GM19023 (cell line): ENCODE data around the gene TLK1.
"Not testable (repeated sequence)": the region's sequence is repeated elsewhere in the genome, so short reads cannot be mapped to it uniquely, and the experiment has no call there.

Source experiments
- ATAC-seq: cut with Tn5 transposase; IDR thresholded peaks from one replicate; pipeline ENCODE4 v1.9.1; 2021; ENCODE audit warnings: mild to moderate bottlenecking, moderate library complexity; ENCODE audit not compliant: unreplicated experiment

The TLK1 gene

GRCh38 chr2:171087547-171087946 lies 73.1 kb downstream of the TLK1 start:
- ATAC-seq: no peak

GRCh38 chr2:171086352-171087290 lies 74.1 kb downstream of the TLK1 start:
- no peak for ATAC-seq

- ATAC-seq: no peak
Measured at GRCh38 chr2:171084128-171084527, 76.6 kb downstream of the TLK1 start.

GRCh38 chr2:171083451-171083850 lies 77.2 kb downstream of the TLK1 start:
- ATAC-seq: no peak

DNA sequence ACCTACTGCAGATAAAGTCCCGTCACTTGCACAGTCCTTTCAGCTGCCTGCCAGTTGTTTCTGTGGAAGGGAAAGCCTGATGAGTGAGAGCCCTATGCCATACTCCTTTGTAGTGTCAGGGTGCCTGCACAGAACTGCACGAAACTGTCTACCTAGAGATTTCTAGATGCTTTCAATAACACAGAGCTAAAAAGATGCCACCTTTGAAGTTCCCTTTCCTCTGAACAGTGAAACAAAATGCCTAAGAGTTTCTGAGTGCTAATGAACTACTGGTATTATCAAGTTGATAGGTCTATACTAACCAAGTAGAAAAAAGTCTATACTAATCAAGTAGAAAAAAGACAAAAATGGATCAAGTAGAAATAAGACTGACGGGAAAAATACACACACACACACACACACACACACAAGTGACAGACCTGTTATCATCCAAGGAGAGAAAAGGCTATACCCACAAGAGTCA lies 79.0 kb downstream of the TLK1 start:
- no peak for ATAC-seq

DNA sequence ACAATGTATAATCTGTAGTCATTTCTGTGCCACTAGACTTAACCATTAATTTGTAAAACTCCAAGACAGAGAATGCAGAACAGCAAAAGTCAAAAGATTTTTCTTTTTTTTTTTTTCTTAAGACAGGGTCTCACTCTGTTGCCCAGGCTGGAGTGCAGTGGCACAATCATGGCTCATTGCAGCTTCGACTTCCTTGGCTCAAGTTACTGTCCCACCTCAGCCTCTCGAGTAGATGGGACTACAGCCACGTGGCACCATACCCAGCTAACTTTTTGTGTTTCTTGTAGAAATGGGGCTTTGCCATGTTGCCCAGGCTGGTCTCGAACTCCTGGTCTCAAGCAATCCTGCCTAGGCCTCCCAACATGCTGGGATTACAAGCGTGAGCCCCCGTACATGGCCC lies 80.1 kb downstream of the TLK1 start:
- ATAC-seq: no peak

- not testable (repeated sequence) for ATAC-seq
Measured at GRCh38 chr2:171076422-171076821, 84.3 kb downstream of the TLK1 start.

DNA sequence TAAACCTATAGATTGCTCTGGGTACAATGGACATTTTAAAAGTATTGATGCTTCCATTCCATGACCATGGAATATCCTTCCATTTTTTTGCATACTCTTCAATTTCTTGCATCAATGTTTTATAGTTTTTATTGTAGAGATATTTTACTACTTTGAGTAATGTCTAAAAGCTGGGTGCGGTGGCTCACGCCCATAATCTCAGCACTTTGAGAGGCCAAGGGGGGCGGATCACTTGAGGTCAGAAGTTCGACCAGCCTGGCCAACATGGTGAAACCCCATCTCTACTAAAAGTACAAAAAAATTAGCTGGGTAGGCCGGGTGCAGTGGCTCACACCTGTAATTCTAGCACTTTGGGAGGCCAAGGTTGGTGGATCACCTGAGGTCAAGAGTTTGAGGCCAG lies 88.5 kb downstream of the TLK1 start:
- ATAC-seq: no peak

GRCh38 chr2:171069286-171069956 lies 91.3 kb downstream of the TLK1 start:
- no peak for ATAC-seq

DNA sequence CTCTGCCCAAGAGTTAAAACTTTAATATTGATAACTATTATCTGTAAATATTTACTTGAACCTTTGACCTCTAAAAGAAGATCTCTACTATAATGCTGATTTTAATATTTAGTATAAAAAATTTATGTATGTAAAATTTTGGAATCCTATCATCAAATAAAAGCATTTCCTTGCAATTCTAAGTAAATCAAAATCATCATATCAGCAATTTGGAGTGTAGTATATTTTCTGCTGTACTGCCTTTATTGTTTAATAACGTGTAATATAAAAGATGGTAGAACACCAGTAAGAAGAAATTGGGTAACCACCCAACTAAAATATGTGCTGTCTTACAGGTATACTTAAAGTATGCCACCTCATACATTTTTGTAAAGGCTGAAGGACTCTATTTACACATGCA lies 94.6 kb downstream of the TLK1 start:
- no peak for ATAC-seq

DNA sequence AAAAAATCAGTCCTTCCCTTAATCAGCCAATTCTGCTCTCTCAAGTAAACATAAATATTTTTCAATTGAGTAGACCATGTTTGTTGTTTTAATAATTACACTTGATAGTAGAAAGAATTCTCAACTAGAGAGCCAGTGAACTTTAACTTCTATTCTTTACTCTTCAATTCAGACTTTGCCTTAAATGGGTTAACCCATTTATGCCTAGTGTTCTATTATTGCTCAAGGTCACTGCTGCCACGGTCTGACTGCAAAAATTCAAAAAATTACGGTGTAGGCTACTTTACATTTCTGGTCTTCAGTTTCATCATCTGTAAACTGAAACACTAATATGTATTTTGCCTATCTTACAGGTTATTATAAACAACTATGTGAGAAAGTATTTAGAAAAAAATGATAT lies 103.1 kb downstream of the TLK1 start:
- ATAC-seq: no peak

DNA sequence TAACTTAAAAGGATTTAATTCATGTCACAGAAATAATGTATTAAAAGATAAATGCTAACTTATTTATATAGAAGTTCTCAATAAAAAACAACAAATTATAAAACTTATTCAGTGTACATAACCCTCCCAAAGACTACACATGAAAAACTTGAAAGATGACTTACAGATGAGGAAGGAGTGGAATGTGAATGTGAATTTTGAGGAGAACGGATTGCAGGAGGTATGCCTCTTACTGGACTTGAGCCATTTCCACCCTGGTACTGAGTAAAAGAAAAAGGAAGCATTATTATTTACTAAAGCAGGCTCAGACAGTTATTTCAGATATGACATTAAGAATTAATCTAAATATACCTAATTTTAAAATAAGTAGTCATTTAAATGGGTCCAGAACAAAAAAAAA lies 104.4 kb downstream of the TLK1 start:
- no peak for ATAC-seq

- ATAC-seq: no peak
Measured at GRCh38 chr2:171049691-171050090, 111.0 kb downstream of the TLK1 start.

DNA sequence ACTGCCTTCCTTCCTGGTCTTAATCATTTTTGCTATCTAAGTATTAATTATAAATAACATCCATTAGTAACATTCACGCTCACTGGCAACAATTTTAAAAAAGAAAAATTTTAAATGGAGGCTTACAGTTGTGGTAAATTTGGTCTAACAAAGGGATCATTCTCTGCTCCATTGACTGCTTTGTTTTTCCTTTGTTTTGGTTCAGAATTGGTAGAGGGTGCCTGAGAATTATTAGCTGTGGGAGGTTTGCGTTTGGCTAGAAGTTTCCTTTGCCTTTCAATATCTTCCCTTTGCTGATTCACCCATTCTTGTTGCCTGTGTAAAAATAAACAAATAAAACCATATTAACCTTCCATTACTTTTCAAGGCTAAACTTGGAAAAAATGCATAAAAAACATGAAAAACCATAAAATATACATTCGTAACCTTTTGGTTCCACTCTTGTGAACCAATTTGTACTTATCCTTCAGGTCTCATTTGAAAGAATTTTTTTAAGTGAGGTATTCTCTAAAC lies 114.6 kb downstream of the TLK1 start:
- no peak for ATAC-seq

DNA sequence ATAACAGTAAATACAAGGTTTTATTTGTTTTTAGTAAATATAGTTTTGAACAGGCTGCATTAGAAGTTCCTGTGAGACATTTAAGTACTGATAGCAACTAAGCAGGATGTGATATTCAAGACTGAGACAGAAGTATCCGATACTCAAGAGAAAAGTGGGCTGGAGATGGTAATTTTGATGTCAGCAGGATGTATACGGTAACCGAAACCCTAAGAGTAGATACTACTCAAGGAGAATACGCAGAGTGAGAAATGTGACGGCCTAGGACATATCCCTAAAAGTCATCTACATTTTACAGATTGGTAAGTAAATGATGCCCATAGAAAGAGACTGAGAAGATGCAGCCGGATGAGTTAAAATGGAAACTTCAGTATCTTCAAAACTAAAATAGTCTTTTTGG lies 116.3 kb downstream of the TLK1 start:
- ATAC-seq: no peak

GRCh38 chr2:171042253-171042969 lies 118.3 kb downstream of the TLK1 start:
- no peak for ATAC-seq

DNA sequence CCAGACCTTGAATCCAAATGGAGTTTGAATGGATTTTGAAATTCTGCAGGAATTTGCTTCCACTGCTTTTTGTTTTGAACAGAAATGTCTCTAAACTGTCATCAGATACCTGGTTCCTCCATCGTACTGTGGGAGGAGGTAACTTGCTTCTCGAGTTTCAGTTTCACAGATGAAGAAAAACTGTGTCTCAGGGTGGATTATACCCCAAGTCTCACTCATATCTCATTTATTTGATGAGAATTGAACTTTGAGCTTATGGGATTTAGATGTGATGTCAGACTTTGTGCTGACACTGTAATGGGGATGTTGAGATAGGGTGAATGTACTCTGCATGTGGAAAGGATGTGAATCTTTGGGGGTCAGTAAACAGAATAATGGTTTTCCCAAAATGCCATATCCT lies 124.2 kb downstream of the TLK1 start:
- no peak for ATAC-seq

GRCh38 chr2:171034315-171034714 lies 126.4 kb downstream of the TLK1 start:
- no peak for ATAC-seq

DNA sequence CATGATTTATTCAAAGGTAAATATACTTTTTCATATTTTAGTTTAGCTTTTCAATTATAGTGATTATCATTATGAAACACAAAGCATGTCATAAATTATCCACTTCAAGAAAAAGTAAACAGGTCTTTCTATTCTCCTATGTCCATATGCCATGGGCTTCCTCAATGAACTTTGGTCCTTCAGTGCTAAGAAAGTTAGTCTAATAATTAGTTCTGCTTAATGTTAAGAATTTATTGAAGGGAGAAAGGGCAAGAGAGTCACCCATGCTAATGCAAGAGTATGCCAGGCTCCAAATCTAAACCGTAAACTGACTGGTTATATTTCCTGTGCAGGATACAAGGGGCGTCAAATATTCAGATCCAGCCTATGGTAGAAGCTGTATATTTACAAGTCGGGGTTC lies 135.5 kb downstream of the TLK1 start:
- no peak for ATAC-seq

- ATAC-seq: peak; percentile 88
Measured at GRCh38 chr2:171018522-171018921, 142.2 kb downstream of the TLK1 start.

GRCh38 chr2:171016125-171016524 lies 144.6 kb downstream of the TLK1 start:
- ATAC-seq: no peak
